Heart left ventricle (tissue), 13 donors: ENCODE measurements around the gene SLC25A31.

ENCODE experiments used
- POLR2A ChIP-seq, 2 donors: fragments of 450-650 bp; IDR thresholded peaks; one replicate each; pipeline ENCODE4 v1.6.1; 2017; ENCODE audit warnings: antibody characterized with exemption in 2 of 2, mild to moderate bottlenecking in 2 of 2, moderate library complexity in 2 of 2
- TF ChIP-seq, protein P1 (sequence below), 12 donors: fragments of 200-600 bp; sonication (generic) in 4 of 12; IDR thresholded peaks; one replicate each; pipeline versions ENCODE4 v1.5.0 to v1.8.0; 2018 to 2022; ENCODE audit warnings: antibody characterized with exemption in 12 of 12, mild to moderate bottlenecking in 5 of 12
- donor health status: ischemic (EF 13 %, LVEDD 7.1; RV severe dilation, severe dysfunction).
- donor health status: DM: no; HTN: yes; CAD: no.
- donor health status: DM: no; HTN: no; CAD: no.
- donor health status: ischemic (EF 25% LVEDD 6.9; RV normal size, moderate dysfunction).
- donor health status: ischemic (EF 25% LVEDD 5.7; RV mildly dilated, moderate dysfunction).
- donor health status: ischemic (EF 35%, LVEDD 5.7; RV mildly dilated, moderate dysfunction).
- donor health status: nonischemic (EF 11% LVEDD 7.7; RV severe dilation, severe dysfunction).
- donor health status: DM: yes; HTN: yes; CAD: no.
- donor health status: PGD.
- donor health status: ischemic (EF 29% LVEDD 5.4; RV normal size, mild dysfunction).
- donor health status: nonischemic (EF 23%, LVEDD 6.1; RV moderate dilation, normal function).

DNA sequence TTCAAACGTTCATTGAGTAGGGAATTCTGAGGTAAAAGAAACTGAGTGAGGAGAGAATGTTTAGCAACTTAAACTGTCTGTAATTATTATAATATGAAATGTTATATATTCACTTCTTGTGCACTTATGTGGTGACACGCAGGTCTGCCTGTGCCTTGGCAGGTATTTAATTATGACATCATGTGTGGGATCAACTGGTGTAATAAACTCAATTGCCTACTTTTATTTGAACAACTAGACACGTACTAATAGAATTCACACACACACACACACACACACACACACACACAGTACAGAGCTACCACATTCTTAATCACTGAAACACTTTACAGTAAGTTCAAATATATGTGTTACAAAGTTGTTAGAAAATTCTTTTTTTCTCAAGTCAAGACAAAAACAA, 20.7 kb upstream of the SLC25A31 start:
- TF ChIP-seq POLR2A (IDR thresholded peaks at IDR 0.05) = no peak
- TF ChIP-seq, protein P1, sequence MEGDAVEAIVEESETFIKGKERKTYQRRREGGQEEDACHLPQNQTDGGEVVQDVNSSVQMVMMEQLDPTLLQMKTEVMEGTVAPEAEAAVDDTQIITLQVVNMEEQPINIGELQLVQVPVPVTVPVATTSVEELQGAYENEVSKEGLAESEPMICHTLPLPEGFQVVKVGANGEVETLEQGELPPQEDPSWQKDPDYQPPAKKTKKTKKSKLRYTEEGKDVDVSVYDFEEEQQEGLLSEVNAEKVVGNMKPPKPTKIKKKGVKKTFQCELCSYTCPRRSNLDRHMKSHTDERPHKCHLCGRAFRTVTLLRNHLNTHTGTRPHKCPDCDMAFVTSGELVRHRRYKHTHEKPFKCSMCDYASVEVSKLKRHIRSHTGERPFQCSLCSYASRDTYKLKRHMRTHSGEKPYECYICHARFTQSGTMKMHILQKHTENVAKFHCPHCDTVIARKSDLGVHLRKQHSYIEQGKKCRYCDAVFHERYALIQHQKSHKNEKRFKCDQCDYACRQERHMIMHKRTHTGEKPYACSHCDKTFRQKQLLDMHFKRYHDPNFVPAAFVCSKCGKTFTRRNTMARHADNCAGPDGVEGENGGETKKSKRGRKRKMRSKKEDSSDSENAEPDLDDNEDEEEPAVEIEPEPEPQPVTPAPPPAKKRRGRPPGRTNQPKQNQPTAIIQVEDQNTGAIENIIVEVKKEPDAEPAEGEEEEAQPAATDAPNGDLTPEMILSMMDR (IDR thresholded peaks at IDR 0.05) = no peak
